Renal pelvis (tissue), 4 donors: ENCODE measurements around the gene FAM13C. TPM values are rescaled to one million over a fixed set of nuclear protein-coding genes. Genes with fewer than 3 reads are reported as not detected.
"Not testable (repeated sequence)": the region's sequence is repeated elsewhere in the genome, so short reads cannot be mapped to it uniquely, and the experiment has no call there.

Experiments used
- DNase-seq: peaks from one replicate; pipeline ENCODE4 v3.0.0-alpha.2; 2013
- polyA plus RNA-seq, 3 donors: library from polyadenylated mRNA; unstranded; fragments of 120-200 nt; gene quantifications; one replicate each; pipeline ENCODE4 v1.2.1, GENCODE V29; 2013; ENCODE audit not compliant: insufficient read length in 3 of 3

The FAM13C gene
- polyA plus RNA-seq, 3 donors: 4.8 to 8.7 (median 5.8) TPM

DNA sequence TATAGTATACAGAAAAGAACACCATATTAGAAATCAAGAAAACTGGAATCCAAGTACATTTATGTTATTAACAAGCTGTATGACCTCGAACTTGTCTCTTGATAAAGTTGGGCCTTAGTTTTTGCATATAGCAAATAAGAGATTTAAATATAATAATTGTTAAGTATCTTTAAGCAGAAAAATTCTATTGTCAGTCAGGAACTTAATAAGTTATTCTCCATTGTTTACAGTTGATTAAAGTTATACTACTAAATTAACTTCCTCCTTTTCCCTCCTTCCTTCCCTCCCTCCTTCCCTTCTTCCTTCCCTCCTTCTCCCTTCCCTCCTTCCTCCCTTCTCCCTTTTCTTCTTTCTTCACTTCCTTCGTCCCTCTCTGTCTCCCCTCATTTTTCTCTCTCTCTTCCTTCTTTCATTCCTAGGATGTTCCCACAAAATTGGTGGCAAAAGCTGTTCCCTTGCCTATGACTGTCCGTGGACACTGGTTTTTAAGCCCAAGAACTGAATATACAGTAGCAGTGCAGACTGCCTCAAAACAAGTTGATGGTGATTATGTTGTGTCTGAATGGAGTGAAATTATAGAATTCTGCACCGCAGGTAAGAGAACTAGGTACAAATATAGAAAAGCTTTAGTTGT, 126.2 kb downstream of the FAM13C start:
- no peak for DNase-seq

- DNase-seq: peak; percentile 21
These were observed 127.4 kb downstream of the FAM13C start for GRCh38 chr10:59234816-59235429.

GRCh38 chr10:59234194-59234593, 128.2 kb downstream of the FAM13C start:
- no peak for DNase-seq

DNA sequence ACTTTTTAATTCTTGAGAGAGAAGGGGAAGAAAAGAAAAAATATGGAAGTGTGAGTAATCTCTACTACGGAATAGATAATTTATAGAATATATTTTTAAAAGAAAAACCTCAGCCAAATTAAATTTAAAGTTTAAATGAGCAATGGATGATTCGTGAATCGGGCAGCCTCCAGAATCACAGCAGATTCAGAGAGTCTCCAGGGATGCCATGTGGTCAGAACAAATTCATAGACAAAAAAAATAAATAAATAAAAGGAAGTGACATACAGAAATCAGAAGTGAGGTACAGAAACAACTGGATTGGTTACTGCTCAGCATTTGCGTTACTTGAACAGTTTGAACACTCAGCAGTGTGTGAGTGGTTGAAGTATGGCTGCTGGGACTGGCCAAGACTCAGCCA, 132.9 kb downstream of the FAM13C start:
- no peak for DNase-seq

DNA sequence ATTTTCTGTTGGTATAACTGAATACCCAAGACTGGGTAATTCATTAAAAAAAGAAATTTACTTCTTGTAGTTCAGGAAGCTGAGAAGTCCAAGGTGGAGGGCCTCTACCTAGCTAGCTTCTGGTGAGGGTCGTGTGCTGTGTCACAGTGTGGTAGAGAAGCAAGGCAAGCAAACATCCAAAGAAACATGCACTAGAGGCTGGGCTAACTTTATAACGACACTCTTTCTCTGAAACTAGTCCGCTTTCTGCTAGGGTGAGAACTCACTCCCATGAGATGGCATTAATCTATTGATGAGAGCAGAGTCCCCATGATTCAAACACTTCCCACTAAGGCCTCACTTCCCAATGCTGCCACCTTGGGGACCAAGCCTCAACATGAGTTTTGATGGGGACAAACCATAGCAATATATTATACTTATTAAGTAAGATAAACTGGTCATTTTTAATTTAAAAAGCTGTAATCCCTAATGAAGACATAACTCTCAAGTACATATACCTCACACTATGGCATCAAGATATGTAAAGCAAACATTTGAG, 135.1 kb downstream of the FAM13C start:
- DNase-seq: no peak

GRCh38 chr10:59225211-59225610, 137.1 kb downstream of the FAM13C start:
- DNase-seq: no peak

DNA sequence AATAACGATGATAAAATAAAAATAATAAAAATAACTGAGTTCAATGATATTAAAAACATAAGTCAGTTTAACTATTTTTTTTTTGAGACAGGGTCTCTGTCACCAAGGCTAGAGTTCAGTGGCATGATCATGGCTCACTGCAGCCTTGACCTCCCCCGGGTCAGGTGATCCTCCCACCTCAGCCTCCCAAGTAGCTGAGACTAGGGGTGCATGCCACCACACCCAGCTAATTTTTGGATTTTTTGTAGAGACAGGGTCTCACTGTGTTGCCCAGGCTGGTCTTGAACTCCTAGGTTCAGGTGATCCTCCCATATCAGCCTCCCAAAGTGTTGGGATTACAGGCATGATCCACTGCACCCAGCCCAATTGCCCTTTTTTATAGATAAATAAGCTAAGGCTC, 138.8 kb downstream of the FAM13C start:
- DNase-seq: not testable (repeated sequence)

- no peak for DNase-seq
These were observed 139.6 kb downstream of the FAM13C start for GRCh38 chr10:59222788-59223187.

- no peak for DNase-seq
These were observed 146.0 kb downstream of the FAM13C start for GRCh38 chr10:59216178-59216869.

DNA sequence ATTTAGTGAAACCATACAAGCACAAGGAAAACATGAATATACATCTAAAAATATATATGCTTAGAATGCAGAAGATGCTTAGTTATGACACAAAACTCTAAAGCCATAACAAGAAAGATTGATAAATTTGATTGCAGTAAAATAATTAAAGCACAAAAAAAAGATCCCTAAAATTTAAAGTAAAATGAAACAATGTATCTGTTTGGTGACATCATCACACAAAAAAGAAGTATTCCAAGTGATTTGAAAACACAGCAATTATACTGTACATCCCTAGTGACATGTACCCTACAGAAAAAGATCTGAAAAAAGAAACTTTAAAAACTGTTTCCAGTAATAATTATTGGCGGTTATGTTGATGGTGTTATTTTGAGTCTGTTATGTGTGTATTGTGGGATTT, 148.2 kb downstream of the FAM13C start:
- no peak for DNase-seq

GRCh38 chr10:59212301-59212798, 150.0 kb downstream of the FAM13C start:
- DNase-seq: no peak

- no peak for DNase-seq
These were observed 156.1 kb downstream of the FAM13C start for GRCh38 chr10:59206204-59206720.

Other genes starting within 250 kb of the FAM13C start
- gene PHYHIPL, start 185.9 kb downstream of the FAM13C start, polyA plus RNA-seq: 10 to 100 TPM; 14.4 to 18.3 (median 14.7) TPM